ENCODE measurements around the gene NAB1.
A peak's percentile ranks its signal among the peaks of the same experiment; 100 is the strongest.

The NAB1 gene

GRCh38 chr2:190637281-190637734 lies 11.6 kb upstream of the NAB1 start:
- DNase-seq (ENCODE audit: low read depth in 3 of 3), result no peak

GRCh38 chr2:190637903-190638618 lies 10.8 kb upstream of the NAB1 start:
- DNase-seq (ENCODE audit: low read depth in 3 of 3), result no peak

- no peak for DNase-seq (ENCODE audit: low read depth in 3 of 3)
Observed at GRCh38 chr2:190640117-190640516, 8.8 kb upstream of the NAB1 start.

- DNase-seq (ENCODE audit: low read depth in 3 of 3), result no peak
Observed at GRCh38 chr2:190641469-190641868, 7.4 kb upstream of the NAB1 start.

- no peak for DNase-seq (ENCODE audit: low read depth in 3 of 3)
Observed at GRCh38 chr2:190646780-190647522, 1.9 kb upstream of the NAB1 start.

- DNase-seq (ENCODE audit: low read depth in 3 of 3), result peak; percentile 62 to 80 (median 66)
Observed at GRCh38 chr2:190648289-190649034, 421 bp upstream of the NAB1 start.

- no peak for DNase-seq (ENCODE audit: low read depth in 3 of 3)
Observed at GRCh38 chr2:190649798-190650390, 1.0 kb downstream of the NAB1 start.

GRCh38 chr2:190651413-190651812 lies 2.5 kb downstream of the NAB1 start:
- no peak for DNase-seq (ENCODE audit: low read depth in 3 of 3)

- DNase-seq (ENCODE audit: low read depth in 3 of 3), result no peak
Observed at GRCh38 chr2:190653231-190653630, 4.3 kb downstream of the NAB1 start.

- no peak for DNase-seq (ENCODE audit: low read depth in 3 of 3)
Observed at GRCh38 chr2:190653931-190654330, 5.0 kb downstream of the NAB1 start.

GRCh38 chr2:190655113-190655512 lies 6.2 kb downstream of the NAB1 start:
- no peak for DNase-seq (ENCODE audit: low read depth in 3 of 3)

- DNase-seq (ENCODE audit: low read depth in 3 of 3), result no peak
Observed at GRCh38 chr2:190655570-190655969, 6.7 kb downstream of the NAB1 start.

GRCh38 chr2:190656301-190656700 lies 7.4 kb downstream of the NAB1 start:
- DNase-seq (ENCODE audit: low read depth in 3 of 3), result no peak

- no peak for DNase-seq (ENCODE audit: low read depth in 3 of 3)
Observed at GRCh38 chr2:190657474-190658255, 8.8 kb downstream of the NAB1 start.

- no peak for DNase-seq (ENCODE audit: low read depth in 3 of 3)
Observed at GRCh38 chr2:190659553-190659952, 10.7 kb downstream of the NAB1 start.

- DNase-seq (ENCODE audit: low read depth in 3 of 3), result no peak
Observed at GRCh38 chr2:190662754-190663153, 13.9 kb downstream of the NAB1 start.

- DNase-seq (ENCODE audit: low read depth in 3 of 3), result no peak
Observed at GRCh38 chr2:190663348-190663747, 14.5 kb downstream of the NAB1 start.

GRCh38 chr2:190663839-190664238 lies 15.0 kb downstream of the NAB1 start:
- DNase-seq (ENCODE audit: low read depth in 3 of 3), result no peak

GRCh38 chr2:190664240-190664639 lies 15.4 kb downstream of the NAB1 start:
- no peak for DNase-seq (ENCODE audit: low read depth in 3 of 3)

GRCh38 chr2:190666895-190667294 lies 18.0 kb downstream of the NAB1 start:
- no peak for DNase-seq (ENCODE audit: low read depth in 3 of 3)

GRCh38 chr2:190668892-190669291 lies 20.0 kb downstream of the NAB1 start:
- DNase-seq (ENCODE audit: low read depth in 3 of 3), result no peak

Data from stimulated activated CD4-positive, alpha-beta T cell treated with anti-CD3 and anti-CD28 coated beads, TNF-alpha, amount 100 ng/mL, for 24 hours (primary cell).